IMR-90 (cell line): ENCODE measurements around the gene STK32A. TPM values are rescaled to one million over a fixed set of nuclear protein-coding genes. Genes with fewer than 3 reads are reported as not detected.

Experiments used
- ATAC-seq: fragments of 200-7000 bp; cut with Tn5 transposase; 2 replicates; pipeline ENCODE4 v1.9.1; 2020; ENCODE audit warnings: low read depth, mild to moderate bottlenecking, moderate library complexity
- BruUV-seq: library from RNA; stranded (reverse); fragments of 400-500 nt; replicated peaks from 2 replicates; lab custom pipeline; 2021; lab: Mats Ljungman, UMichigan
- CTCF ChIA-PET: fragments of 300-600 bp; formaldehyde crosslinking; extraction: SDS; loops from one replicate; lab custom pipeline; 2021; ENCODE audit warnings: antibody characterized with exemption; lab: Yijun Ruan, JAX
- POLR2A ChIA-PET: fragments of 300-600 bp; sonication (Branson Sonifier 250); formaldehyde crosslinking; loops from one replicate; lab custom pipeline; 2022; ENCODE audit warnings: antibody characterized with exemption; ENCODE audit not compliant: unreplicated experiment; lab: Charles Lee
- DNase-seq: peaks from one replicate; pipeline ENCODE4 v3.0.0; 2013
- H2AFZ ChIP-seq: replicated peaks from 2 replicates; pipeline ENCODE3; 2013; ENCODE audit warnings: low read length, mild to moderate bottlenecking; ENCODE audit not compliant: poor library complexity
- H2AK5ac ChIP-seq: 2 replicates; pipeline ENCODE4 v1.6.1; 2013; ENCODE audit warnings: low read depth, low read length, inconsistent platforms
- H2AK9ac ChIP-seq: replicated peaks from 2 replicates; pipeline ENCODE3; 2013; ENCODE audit warnings: mild to moderate bottlenecking, low read depth, low read length, moderate library complexity; ENCODE audit not compliant: poor library complexity
- H2BK120ac ChIP-seq: 2 replicates; pipeline ENCODE4 v1.6.1; 2013; ENCODE audit warnings: low read depth, low read length, inconsistent platforms
- H2BK15ac ChIP-seq: 3 replicates; pipeline ENCODE4 v1.6.1; 2013; ENCODE audit warnings: low read depth, low read length, inconsistent platforms
- H2BK20ac ChIP-seq: 2 replicates; pipeline ENCODE4 v1.6.1; 2013; ENCODE audit warnings: low read depth, mild to moderate bottlenecking, inconsistent platforms, low read length, moderate library complexity
- H2BK5ac ChIP-seq: 2 replicates; pipeline ENCODE4 v1.6.1; 2013; ENCODE audit warnings: mild to moderate bottlenecking, low read depth, low read length, inconsistent platforms; ENCODE audit not compliant: poor library complexity, severe bottlenecking
- H3K14ac ChIP-seq: replicated peaks from 2 replicates; pipeline ENCODE4 v1.6.1; 2013; ENCODE audit warnings: low read depth, low read length, inconsistent platforms
- H3K18ac ChIP-seq: 2 replicates; pipeline ENCODE4 v1.6.1; 2013; ENCODE audit warnings: low read depth, low read length, control low read depth
- H3K23ac ChIP-seq: 2 replicates; pipeline ENCODE4 v1.6.1; 2013; ENCODE audit warnings: low read depth, low read length, inconsistent platforms
- H3K27ac ChIP-seq: 2 replicates; pipeline ENCODE4 v1.5.1; 2013; ENCODE audit warnings: mild to moderate bottlenecking, control low read depth, low read length; ENCODE audit not compliant: insufficient read depth
- H3K27me3 ChIP-seq: 2 replicates; pipeline ENCODE4 v1.6.1; 2013; ENCODE audit warnings: low read length; ENCODE audit not compliant: control insufficient read depth, insufficient read depth
- H3K36me3 ChIP-seq: 2 replicates; pipeline ENCODE4 v1.6.1; 2013; ENCODE audit warnings: low read length, mixed read lengths; ENCODE audit not compliant: control insufficient read depth, insufficient read depth
- H3K4ac ChIP-seq: 2 replicates; pipeline ENCODE4 v1.6.1; 2013; ENCODE audit warnings: low read depth, low read length, inconsistent platforms
- H3K4me1 ChIP-seq: 2 replicates; pipeline ENCODE4 v1.6.1; 2013; ENCODE audit warnings: low read length, mixed read lengths; ENCODE audit not compliant: control insufficient read depth, insufficient read depth
- H3K4me2 ChIP-seq: 2 replicates; pipeline ENCODE4 v1.6.1; 2013; ENCODE audit warnings: low read depth, mild to moderate bottlenecking, control low read depth, low read length, moderate library complexity
- H3K4me3 ChIP-seq: 2 replicates; pipeline ENCODE4 v1.5.1; 2013; ENCODE audit warnings: low read depth, mild to moderate bottlenecking, control low read depth, low read length, moderate library complexity; ENCODE audit not compliant: insufficient read depth
- H3K56ac ChIP-seq: 2 replicates; pipeline ENCODE4 v1.6.1; 2013; ENCODE audit warnings: low read length, inconsistent platforms; ENCODE audit not compliant: insufficient read depth; ENCODE audit errors: extremely low read depth
- H3K79me1 ChIP-seq, 2 experiments: 2 replicates each; pipeline ENCODE4 v1.6.1; 2013; ENCODE audit warnings: low read length in 2 of 2, inconsistent platforms in 1 of 2, low read depth in 1 of 2
- H3K9ac ChIP-seq: 2 replicates; pipeline ENCODE4 v1.6.1; 2013; ENCODE audit warnings: low read depth, low read length, control low read depth
- H3K9me1 ChIP-seq: 2 replicates; pipeline ENCODE4 v1.6.1; 2013; ENCODE audit warnings: low read length, inconsistent platforms; ENCODE audit not compliant: insufficient read depth
- H3K9me3 ChIP-seq: 2 replicates; pipeline ENCODE4 v1.6.1; 2013; ENCODE audit warnings: low read length; ENCODE audit not compliant: control insufficient read depth, insufficient read depth
- H4K20me1 ChIP-seq: 2 replicates; pipeline ENCODE4 v1.6.1; 2013; ENCODE audit warnings: low read length, inconsistent platforms; ENCODE audit not compliant: insufficient read depth
- H4K5ac ChIP-seq: 2 replicates; pipeline ENCODE4 v1.6.1; 2013; ENCODE audit warnings: mild to moderate bottlenecking, low read depth, low read length, control low read depth
- H4K8ac ChIP-seq, 2 experiments: 2 replicates each; pipeline ENCODE4 v1.6.1; 2013; ENCODE audit warnings: low read depth in 2 of 2, low read length in 2 of 2, control low read depth in 1 of 2, inconsistent platforms in 1 of 2
- H4K91ac ChIP-seq: 2 replicates; pipeline ENCODE4 v1.6.1; 2013; ENCODE audit warnings: low read depth, low read length, inconsistent platforms; ENCODE audit not compliant: insufficient read depth
- BHLHE40 ChIP-seq: fragments of 150-350 bp; IDR thresholded peaks from 2 replicates; pipeline ENCODE4 v1.6.1; 2016; ENCODE audit warnings: mild to moderate bottlenecking, low read depth, low read length
- CEBPB ChIP-seq: IDR thresholded peaks from 2 replicates; pipeline ENCODE4 v1.6.1; 2012; ENCODE audit warnings: low read depth, low read length, improper control_type of control experiment
- CHD1 ChIP-seq: IDR thresholded peaks from 2 replicates; pipeline ENCODE4 v1.6.1; 2012; ENCODE audit warnings: low read depth, low read length, improper control_type of control experiment
- CTCF ChIP-seq: conservative IDR thresholded peaks from 2 replicates; pipeline ENCODE4 v1.5.1; 2012; ENCODE audit warnings: mild to moderate bottlenecking, low read depth, low read length, improper control_type of control experiment
- ELK1 ChIP-seq: fragments of 150-350 bp; IDR thresholded peaks from 2 replicates; pipeline ENCODE4 v1.6.1; 2016; ENCODE audit warnings: low read depth, mild to moderate bottlenecking, low read length, moderate library complexity, borderline replicate concordance
- MAFK ChIP-seq: IDR thresholded peaks from 2 replicates; pipeline ENCODE4 v1.6.1; 2012; ENCODE audit warnings: low read depth, low read length, improper control_type of control experiment
- MAZ ChIP-seq: IDR thresholded peaks from 2 replicates; pipeline ENCODE4 v1.6.1; 2012; ENCODE audit warnings: low read depth, mild to moderate bottlenecking, low read length, improper control_type of control experiment, moderate library complexity, borderline replicate concordance
- MXI1 ChIP-seq: IDR thresholded peaks from 2 replicates; pipeline ENCODE4 v1.6.1; 2012; ENCODE audit warnings: low read depth, mild to moderate bottlenecking, low read length, moderate library complexity, borderline replicate concordance
- POLR2A ChIP-seq: IDR thresholded peaks from 2 replicates; pipeline ENCODE4 v1.6.1; 2012; ENCODE audit warnings: mild to moderate bottlenecking, low read depth, low read length
- RAD21 ChIP-seq: IDR thresholded peaks from 2 replicates; pipeline ENCODE4 v1.6.1; 2012; ENCODE audit warnings: low read length, improper control_type of control experiment
- RCOR1 ChIP-seq: IDR thresholded peaks from 2 replicates; pipeline ENCODE4 v1.6.1; 2012; ENCODE audit warnings: mild to moderate bottlenecking, low read length, improper control_type of control experiment; ENCODE audit not compliant: insufficient replicate concordance
- WGBS, 2 experiments: methylation state at CpG; one replicate each; pipeline versions ENCODE4 v1.1.5 to v1.1.7; 2013; ENCODE audit warnings: missing lambda C conversion rate in 2 of 2; ENCODE audit not compliant: insufficient read length in 1 of 2; ENCODE audit errors: extremely low coverage in 2 of 2; 5-methylcytosine and 5-hydroxymethylcytosine counted together
- dilution Hi-C: fragments of 300-500 bp; cut with HindIII; formaldehyde crosslinking; loops from one replicate; pipeline ENCODE4 v1.14.3; 2018; ENCODE audit warnings: low sequenced_read_pairs; ENCODE audit not compliant: unreplicated experiment
- in situ Hi-C: fragments of 300-500 bp; cut with MboI; formaldehyde crosslinking; loops from 3 replicates; pipeline ENCODE4 v1.14.3; 2019; ENCODE audit warnings: low sequenced_read_pairs, inconsistent platforms, mixed read lengths
- intact Hi-C: fragments of 100-400 bp; cut with micrococcal nuclease; formaldehyde crosslinking; loops from 2 replicates; pipeline ENCODE4 v1.10.0; 2022
- polyA plus RNA-seq, 3 experiments: library from polyadenylated mRNA; depleted of rRNA; stranded (reverse); fragments of >200 nt; gene quantifications; 2 replicates each; pipeline ENCODE4 v1.2.3, GENCODE V29; 2012; ENCODE audit warnings: low replicate concordance in 1 of 3
- total RNA-seq: library from RNA; depleted of rRNA; stranded (reverse); fragments of >200 nt; gene quantifications from 2 replicates; pipeline ENCODE4 v1.2.3, GENCODE V29; 2012

STK32A gene
- total and polyA plus RNA-seq, 2 of the 4 experiments (the other 2 are of a cell fraction): 0.12 to 0.18 TPM

- intact Hi-C loops: no loop called here
- ATAC-seq: no peak
These were observed 44.5 kb upstream of the STK32A start for GRCh38 chr5:147190331-147190730.

More at GRCh38 chr5:147190331-147190730, 44.5 kb upstream of the STK32A start:
- dilution Hi-C loops: no loop called here
- H3K4me1 ChIP-seq: no peaks in the 10 kb centered on the region
- H2AK5ac ChIP-seq: no peak overlapping the region
- H4K5ac ChIP-seq: no peak overlapping the region
- no peaks in the 10 kb centered on the region for H3K79me1 ChIP-seq
- H3K36me3 ChIP-seq: no peaks in the 10 kb centered on the region
- H3K4me2 ChIP-seq: no peak overlapping the region
- H3K9me3 ChIP-seq: no peaks in the 10 kb centered on the region; the same call in 1 of the 2 replicates
- no peak overlapping the region for H3K56ac ChIP-seq
- no peak overlapping the region for H2BK120ac ChIP-seq
- H2BK15ac ChIP-seq: no peak overlapping the region
- ChIA-PET CTCF (no interaction called here), POLR2A (no interaction called here)
- H3K14ac ChIP-seq: no peak overlapping the region
- no peak overlapping the region for H3K9ac ChIP-seq
- in situ Hi-C loops: loop anchor here (10.0 kb wide), 1 partner anchor 646 kb away; no protein-coding TSS in a partner anchor
- H2AK9ac ChIP-seq: no peak overlapping the region
- H4K20me1 ChIP-seq: no peaks in the 10 kb centered on the region
- no TSS peak for BruUV-seq
- TF ChIP-seq BHLHE40 (no peak), MAFK (no peak), MXI1 (no peak), RAD21 (no peak), POLR2A (no peak), RCOR1 (no peak), CEBPB (no peak), ELK1 (no peak), CHD1 (no peak), MAZ (no peak), CTCF (no peak)
- no peaks in the 10 kb centered on the region for H3K27me3 ChIP-seq
- H2BK5ac ChIP-seq: no peak overlapping the region
- no peak overlapping the region for H3K4me3 ChIP-seq
- no peak overlapping the region for H3K27ac ChIP-seq
- H3K9me1 ChIP-seq: no peaks in the 10 kb centered on the region
- no peak overlapping the region for H2BK20ac ChIP-seq
- H4K8ac ChIP-seq: no peak overlapping the region
- no peak overlapping the region for H3K4ac ChIP-seq
- H4K91ac ChIP-seq: no peak overlapping the region
- no peak for DNase-seq
- H3K18ac ChIP-seq: no peak overlapping the region
- no peak overlapping the region for H3K23ac ChIP-seq
- WGBS, 2 experiments: 43% methylated on average over 1 of the region's 1 CpG; no CpG with 5 or more reads in 1 of the 2 experiments
- no peak overlapping the region for H2AFZ ChIP-seq
